ENCODE data around the gene KRTAP10-2.

- TF ChIP-seq POLR2A (IDR thresholded peaks at IDR 0.05; ENCODE audit: low read depth, low read length): no peak
- TF ChIP-seq POLR2AphosphoS5 (IDR thresholded peaks at IDR 0.05; ENCODE audit: low read depth, low read length): no peak
- TF ChIP-seq TAF1 (IDR thresholded peaks at IDR 0.05; ENCODE audit: borderline replicate concordance, low read depth, low read length): no peak
Measured at GRCh38 chr21:44527983-44528633, 23.2 kb downstream of the KRTAP10-2 start.
